Keratinocyte (primary cell): Measurements from ENCODE around the gene NUMB.

Experiments
- EZH2 ChIP-seq: IDR thresholded peaks from one replicate; pipeline ENCODE4 v1.6.1; 2012; ENCODE audit warnings: inconsistent platforms, mild to moderate bottlenecking, low read length, moderate library complexity
- TF ChIP-seq, protein P1 (sequence below), 3 experiments: IDR thresholded peaks in 1 of 3; conservative IDR thresholded peaks in 1 of 3; optimal IDR thresholded peaks in 1 of 3; 2 replicates in 2 of 3; 3 replicates in 1 of 3; pipeline versions ENCODE3 to v1.5.1; 2011; ENCODE audit warnings: low read length in 3 of 3, mild to moderate bottlenecking in 3 of 3, moderate library complexity in 2 of 3, control low read depth in 1 of 3, inconsistent platforms in 1 of 3; ENCODE audit not compliant: insufficient read depth in 2 of 3; ENCODE audit errors: extremely low read depth in 1 of 3

DNA sequence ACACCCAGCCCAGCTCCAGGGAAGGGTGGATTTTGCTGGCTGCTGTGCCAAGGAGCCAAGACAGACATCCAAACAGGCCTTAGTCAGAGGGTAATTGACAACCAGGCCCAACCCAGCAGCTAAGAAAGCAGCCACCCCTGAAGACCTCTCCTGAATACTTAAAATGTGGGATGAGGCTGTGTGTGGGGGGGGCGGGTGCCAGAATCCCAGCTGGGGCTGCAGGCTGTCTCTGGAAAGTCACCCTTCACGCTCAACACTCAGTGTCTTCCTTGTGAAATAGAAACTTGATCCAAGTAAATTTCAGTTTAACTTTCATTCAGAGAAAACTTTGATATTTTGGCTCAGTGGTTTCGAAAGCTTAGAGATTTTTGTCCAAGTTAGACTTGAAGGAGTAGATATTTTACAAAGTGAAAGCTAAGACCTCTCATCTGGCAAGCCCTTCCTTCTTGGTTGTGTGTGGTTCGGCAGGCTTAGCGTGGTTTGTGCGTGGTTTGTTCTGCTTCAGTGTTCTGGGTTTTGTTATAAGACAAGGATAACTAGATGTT is 215.9 kb downstream of the NUMB start:
- TF ChIP-seq, protein P1, sequence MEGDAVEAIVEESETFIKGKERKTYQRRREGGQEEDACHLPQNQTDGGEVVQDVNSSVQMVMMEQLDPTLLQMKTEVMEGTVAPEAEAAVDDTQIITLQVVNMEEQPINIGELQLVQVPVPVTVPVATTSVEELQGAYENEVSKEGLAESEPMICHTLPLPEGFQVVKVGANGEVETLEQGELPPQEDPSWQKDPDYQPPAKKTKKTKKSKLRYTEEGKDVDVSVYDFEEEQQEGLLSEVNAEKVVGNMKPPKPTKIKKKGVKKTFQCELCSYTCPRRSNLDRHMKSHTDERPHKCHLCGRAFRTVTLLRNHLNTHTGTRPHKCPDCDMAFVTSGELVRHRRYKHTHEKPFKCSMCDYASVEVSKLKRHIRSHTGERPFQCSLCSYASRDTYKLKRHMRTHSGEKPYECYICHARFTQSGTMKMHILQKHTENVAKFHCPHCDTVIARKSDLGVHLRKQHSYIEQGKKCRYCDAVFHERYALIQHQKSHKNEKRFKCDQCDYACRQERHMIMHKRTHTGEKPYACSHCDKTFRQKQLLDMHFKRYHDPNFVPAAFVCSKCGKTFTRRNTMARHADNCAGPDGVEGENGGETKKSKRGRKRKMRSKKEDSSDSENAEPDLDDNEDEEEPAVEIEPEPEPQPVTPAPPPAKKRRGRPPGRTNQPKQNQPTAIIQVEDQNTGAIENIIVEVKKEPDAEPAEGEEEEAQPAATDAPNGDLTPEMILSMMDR (optimal IDR thresholded peaks at IDR 0.05 in 1 of 3, IDR thresholded peaks at IDR 0.05 in 1 of 3, conservative IDR thresholded peaks at IDR 0.05 in 1 of 3; ENCODE audit: extremely low read depth in 1 of 3, insufficient read depth in 2 of 3, low read length in 3 of 3) = no peak
- TF ChIP-seq EZH2 = no peak
